IMR-90 (cell line): Measurements from ENCODE around the gene FBRS. TPM values are rescaled to one million over a fixed set of nuclear protein-coding genes. Genes with fewer than 3 reads are reported as not detected.

Source experiments
- ATAC-seq: fragments of 200-7000 bp; cut with Tn5 transposase; 2 replicates; pipeline ENCODE4 v1.9.1; 2020; ENCODE audit warnings: low read depth, mild to moderate bottlenecking, moderate library complexity
- BruUV-seq: library from RNA; stranded (reverse); fragments of 400-500 nt; replicated peaks from 2 replicates; lab custom pipeline; 2021; lab: Mats Ljungman, UMichigan
- CTCF ChIA-PET: fragments of 300-600 bp; formaldehyde crosslinking; extraction: SDS; loops from one replicate; lab custom pipeline; 2021; ENCODE audit warnings: antibody characterized with exemption; lab: Yijun Ruan, JAX
- POLR2A ChIA-PET: fragments of 300-600 bp; sonication (Branson Sonifier 250); formaldehyde crosslinking; loops from one replicate; lab custom pipeline; 2022; ENCODE audit warnings: antibody characterized with exemption; ENCODE audit not compliant: unreplicated experiment; lab: Charles Lee
- DNase-seq: peaks from one replicate; pipeline ENCODE4 v3.0.0; 2013
- H2AFZ ChIP-seq: replicated peaks from 2 replicates; pipeline ENCODE3; 2013; ENCODE audit warnings: low read length, mild to moderate bottlenecking; ENCODE audit not compliant: poor library complexity
- H2AK5ac ChIP-seq: 2 replicates; pipeline ENCODE4 v1.6.1; 2013; ENCODE audit warnings: low read depth, low read length, inconsistent platforms
- H2AK9ac ChIP-seq: replicated peaks from 2 replicates; pipeline ENCODE3; 2013; ENCODE audit warnings: mild to moderate bottlenecking, low read depth, low read length, moderate library complexity; ENCODE audit not compliant: poor library complexity
- H2BK120ac ChIP-seq: 2 replicates; pipeline ENCODE4 v1.6.1; 2013; ENCODE audit warnings: low read depth, low read length, inconsistent platforms
- H2BK15ac ChIP-seq: 3 replicates; pipeline ENCODE4 v1.6.1; 2013; ENCODE audit warnings: low read depth, low read length, inconsistent platforms
- H2BK20ac ChIP-seq: 2 replicates; pipeline ENCODE4 v1.6.1; 2013; ENCODE audit warnings: low read depth, mild to moderate bottlenecking, inconsistent platforms, low read length, moderate library complexity
- H2BK5ac ChIP-seq: 2 replicates; pipeline ENCODE4 v1.6.1; 2013; ENCODE audit warnings: mild to moderate bottlenecking, low read depth, low read length, inconsistent platforms; ENCODE audit not compliant: poor library complexity, severe bottlenecking
- H3K14ac ChIP-seq: replicated peaks from 2 replicates; pipeline ENCODE4 v1.6.1; 2013; ENCODE audit warnings: low read depth, low read length, inconsistent platforms
- H3K18ac ChIP-seq: 2 replicates; pipeline ENCODE4 v1.6.1; 2013; ENCODE audit warnings: low read depth, low read length, control low read depth
- H3K23ac ChIP-seq: 2 replicates; pipeline ENCODE4 v1.6.1; 2013; ENCODE audit warnings: low read depth, low read length, inconsistent platforms
- H3K27ac ChIP-seq: 2 replicates; pipeline ENCODE4 v1.5.1; 2013; ENCODE audit warnings: mild to moderate bottlenecking, control low read depth, low read length; ENCODE audit not compliant: insufficient read depth
- H3K27me3 ChIP-seq: 2 replicates; pipeline ENCODE4 v1.6.1; 2013; ENCODE audit warnings: low read length; ENCODE audit not compliant: control insufficient read depth, insufficient read depth
- H3K36me3 ChIP-seq: 2 replicates; pipeline ENCODE4 v1.6.1; 2013; ENCODE audit warnings: low read length, mixed read lengths; ENCODE audit not compliant: control insufficient read depth, insufficient read depth
- H3K4ac ChIP-seq: 2 replicates; pipeline ENCODE4 v1.6.1; 2013; ENCODE audit warnings: low read depth, low read length, inconsistent platforms
- H3K4me1 ChIP-seq: 2 replicates; pipeline ENCODE4 v1.6.1; 2013; ENCODE audit warnings: low read length, mixed read lengths; ENCODE audit not compliant: control insufficient read depth, insufficient read depth
- H3K4me2 ChIP-seq: 2 replicates; pipeline ENCODE4 v1.6.1; 2013; ENCODE audit warnings: low read depth, mild to moderate bottlenecking, control low read depth, low read length, moderate library complexity
- H3K4me3 ChIP-seq: 2 replicates; pipeline ENCODE4 v1.5.1; 2013; ENCODE audit warnings: low read depth, mild to moderate bottlenecking, control low read depth, low read length, moderate library complexity; ENCODE audit not compliant: insufficient read depth
- H3K56ac ChIP-seq: 2 replicates; pipeline ENCODE4 v1.6.1; 2013; ENCODE audit warnings: low read length, inconsistent platforms; ENCODE audit not compliant: insufficient read depth; ENCODE audit errors: extremely low read depth
- H3K79me1 ChIP-seq, 2 experiments: 2 replicates each; pipeline ENCODE4 v1.6.1; 2013; ENCODE audit warnings: low read length in 2 of 2, inconsistent platforms in 1 of 2, low read depth in 1 of 2
- H3K9ac ChIP-seq: 2 replicates; pipeline ENCODE4 v1.6.1; 2013; ENCODE audit warnings: low read depth, low read length, control low read depth
- H3K9me1 ChIP-seq: 2 replicates; pipeline ENCODE4 v1.6.1; 2013; ENCODE audit warnings: low read length, inconsistent platforms; ENCODE audit not compliant: insufficient read depth
- H3K9me3 ChIP-seq: 2 replicates; pipeline ENCODE4 v1.6.1; 2013; ENCODE audit warnings: low read length; ENCODE audit not compliant: control insufficient read depth, insufficient read depth
- H4K20me1 ChIP-seq: 2 replicates; pipeline ENCODE4 v1.6.1; 2013; ENCODE audit warnings: low read length, inconsistent platforms; ENCODE audit not compliant: insufficient read depth
- H4K5ac ChIP-seq: 2 replicates; pipeline ENCODE4 v1.6.1; 2013; ENCODE audit warnings: mild to moderate bottlenecking, low read depth, low read length, control low read depth
- H4K8ac ChIP-seq, 2 experiments: 2 replicates each; pipeline ENCODE4 v1.6.1; 2013; ENCODE audit warnings: low read depth in 2 of 2, low read length in 2 of 2, control low read depth in 1 of 2, inconsistent platforms in 1 of 2
- H4K91ac ChIP-seq: 2 replicates; pipeline ENCODE4 v1.6.1; 2013; ENCODE audit warnings: low read depth, low read length, inconsistent platforms; ENCODE audit not compliant: insufficient read depth
- CEBPB ChIP-seq: IDR thresholded peaks from 2 replicates; pipeline ENCODE4 v1.6.1; 2012; ENCODE audit warnings: low read depth, low read length, improper control_type of control experiment
- CHD1 ChIP-seq: IDR thresholded peaks from 2 replicates; pipeline ENCODE4 v1.6.1; 2012; ENCODE audit warnings: low read depth, low read length, improper control_type of control experiment
- ELK1 ChIP-seq: fragments of 150-350 bp; IDR thresholded peaks from 2 replicates; pipeline ENCODE4 v1.6.1; 2016; ENCODE audit warnings: low read depth, mild to moderate bottlenecking, low read length, moderate library complexity, borderline replicate concordance
- MAFK ChIP-seq: IDR thresholded peaks from 2 replicates; pipeline ENCODE4 v1.6.1; 2012; ENCODE audit warnings: low read depth, low read length, improper control_type of control experiment
- NFE2L2 ChIP-seq: fragments of 150-350 bp; IDR thresholded peaks from 2 replicates; pipeline ENCODE4 v1.6.1; 2016; ENCODE audit warnings: low read depth, mild to moderate bottlenecking, low read length
- RCOR1 ChIP-seq: IDR thresholded peaks from 2 replicates; pipeline ENCODE4 v1.6.1; 2012; ENCODE audit warnings: mild to moderate bottlenecking, low read length, improper control_type of control experiment; ENCODE audit not compliant: insufficient replicate concordance
- RFX5 ChIP-seq: IDR thresholded peaks from 2 replicates; pipeline ENCODE4 v1.8.0; 2012; ENCODE audit warnings: low read depth, mild to moderate bottlenecking, low read length, moderate library complexity
- SMC3 ChIP-seq: fragments of 150-350 bp; IDR thresholded peaks from 2 replicates; pipeline ENCODE4 v1.6.1; 2016; ENCODE audit warnings: low read depth, mild to moderate bottlenecking, antibody characterized with exemption, low read length, moderate library complexity
- WGBS, 2 experiments: methylation state at CpG; one replicate each; pipeline versions ENCODE4 v1.1.5 to v1.1.7; 2013; ENCODE audit warnings: missing lambda C conversion rate in 2 of 2; ENCODE audit not compliant: insufficient read length in 1 of 2; ENCODE audit errors: extremely low coverage in 2 of 2; 5-methylcytosine and 5-hydroxymethylcytosine counted together
- dilution Hi-C: fragments of 300-500 bp; cut with HindIII; formaldehyde crosslinking; loops from one replicate; pipeline ENCODE4 v1.14.3; 2018; ENCODE audit warnings: low sequenced_read_pairs; ENCODE audit not compliant: unreplicated experiment
- in situ Hi-C: fragments of 300-500 bp; cut with MboI; formaldehyde crosslinking; loops from 3 replicates; pipeline ENCODE4 v1.14.3; 2019; ENCODE audit warnings: low sequenced_read_pairs, inconsistent platforms, mixed read lengths
- intact Hi-C: fragments of 100-400 bp; cut with micrococcal nuclease; formaldehyde crosslinking; loops from 2 replicates; pipeline ENCODE4 v1.10.0; 2022
- polyA plus RNA-seq, 3 experiments: library from polyadenylated mRNA; depleted of rRNA; stranded (reverse); fragments of >200 nt; gene quantifications; 2 replicates each; pipeline ENCODE4 v1.2.3, GENCODE V29; 2012; ENCODE audit warnings: low replicate concordance in 1 of 3
- total RNA-seq: library from RNA; depleted of rRNA; stranded (reverse); fragments of >200 nt; gene quantifications from 2 replicates; pipeline ENCODE4 v1.2.3, GENCODE V29; 2012
- TF ChIP-seq, protein P1 (sequence below): conservative IDR thresholded peaks from 2 replicates; pipeline ENCODE4 v1.5.1; 2012; ENCODE audit warnings: mild to moderate bottlenecking, low read depth, low read length, improper control_type of control experiment

FBRS gene
- total and polyA plus RNA-seq, 2 of the 4 experiments (the other 2 are of a cell fraction), result 2.0 to 22.4 TPM

DNA sequence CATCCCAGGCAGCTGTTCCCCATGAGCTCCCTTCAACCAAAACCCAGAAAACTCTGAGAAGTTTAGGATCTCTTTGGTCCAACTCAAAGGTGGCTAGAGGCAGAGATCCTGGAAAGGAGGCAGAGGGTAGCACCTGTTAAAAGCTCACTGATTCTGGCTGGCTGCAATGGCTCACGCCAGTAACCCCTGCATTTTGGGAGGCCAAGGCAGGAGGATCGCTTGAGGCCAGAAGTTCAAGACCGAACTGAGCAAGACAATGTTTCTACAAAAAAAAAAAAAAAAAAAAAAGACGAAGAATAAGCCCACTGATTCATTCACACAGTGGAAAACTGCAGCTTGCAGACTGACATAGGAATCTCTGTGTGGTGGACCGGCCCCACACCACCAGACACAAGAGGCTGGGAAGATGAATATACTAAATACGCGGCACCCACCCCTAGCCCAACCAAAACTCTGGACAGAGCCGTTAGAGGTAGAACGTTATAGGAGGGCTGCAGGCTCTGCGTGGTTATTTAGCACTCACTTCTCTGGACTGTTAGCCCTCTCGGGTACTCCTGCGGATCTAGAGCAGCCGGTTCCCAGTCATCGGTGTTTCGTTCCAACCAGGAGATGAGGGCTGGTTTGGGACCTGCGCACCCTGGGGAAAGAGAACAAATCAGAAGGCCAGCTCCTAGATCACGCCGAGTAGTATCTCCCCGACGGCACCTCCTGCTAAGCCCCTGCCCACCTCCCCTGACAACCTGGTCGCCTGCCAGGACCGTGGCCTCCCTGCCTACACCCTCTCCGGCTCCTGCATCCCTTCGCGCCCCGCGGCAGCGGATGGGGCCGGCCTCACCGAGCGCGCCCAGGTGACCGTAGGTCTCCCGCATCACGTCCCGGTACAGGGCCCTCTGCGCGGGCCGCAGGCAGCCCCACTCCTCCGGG, 49.0 kb upstream of the FBRS start:
- Histone ChIP-seq H2BK20ac (no peak overlapping the region), H3K14ac (peak overlapping the region; percentile 93), H2BK120ac (0 out of 2 replicates have a peak overlapping the region, but pooled peaks have one; percentile 3), H3K18ac (peak overlapping the region; percentile 68; the same call in 1 of the 2 replicates), H3K27ac (peak overlapping the region; percentile 78), H3K79me1 (peaks cover 11 to 27% of the 10 kb centered on the region in 2 experiments; a peak in 3 of 4 replicates), H3K9me3 (no peaks in the 10 kb centered on the region), H3K9me1 (no peaks in the 10 kb centered on the region), H4K8ac (peak overlapping the region; percentile 93 to 97), H2AK5ac (peak overlapping the region; percentile 58; the same call in 1 of the 2 replicates), H3K4me2 (peak overlapping the region; percentile 84), H4K5ac (peak overlapping the region; percentile 77), H2BK15ac (no peak overlapping the region), H3K9ac (peak overlapping the region; percentile 72), H3K4me1 (no peaks in the 10 kb centered on the region), H3K56ac (peak overlapping the region; percentile 71; the same call in 1 of the 2 replicates), H2AFZ (peak overlapping the region; percentile 96), H2AK9ac (peak overlapping the region; percentile 88), H4K91ac (peak overlapping the region; percentile 86), H3K23ac (peak overlapping the region; percentile 93), H3K4me3 (peak overlapping the region; percentile 73), H3K36me3 (peaks cover 18% of the 10 kb centered on the region), H3K4ac (peak overlapping the region; percentile 81), H2BK5ac (peak overlapping the region; percentile 63), H3K27me3 (no peaks in the 10 kb centered on the region), H4K20me1 (no peaks in the 10 kb centered on the region)
- no peak for TF ChIP-seq CHD1
- TF ChIP-seq SMC3, result no peak
- TF ChIP-seq RFX5, result no peak
- TF ChIP-seq, protein P1, sequence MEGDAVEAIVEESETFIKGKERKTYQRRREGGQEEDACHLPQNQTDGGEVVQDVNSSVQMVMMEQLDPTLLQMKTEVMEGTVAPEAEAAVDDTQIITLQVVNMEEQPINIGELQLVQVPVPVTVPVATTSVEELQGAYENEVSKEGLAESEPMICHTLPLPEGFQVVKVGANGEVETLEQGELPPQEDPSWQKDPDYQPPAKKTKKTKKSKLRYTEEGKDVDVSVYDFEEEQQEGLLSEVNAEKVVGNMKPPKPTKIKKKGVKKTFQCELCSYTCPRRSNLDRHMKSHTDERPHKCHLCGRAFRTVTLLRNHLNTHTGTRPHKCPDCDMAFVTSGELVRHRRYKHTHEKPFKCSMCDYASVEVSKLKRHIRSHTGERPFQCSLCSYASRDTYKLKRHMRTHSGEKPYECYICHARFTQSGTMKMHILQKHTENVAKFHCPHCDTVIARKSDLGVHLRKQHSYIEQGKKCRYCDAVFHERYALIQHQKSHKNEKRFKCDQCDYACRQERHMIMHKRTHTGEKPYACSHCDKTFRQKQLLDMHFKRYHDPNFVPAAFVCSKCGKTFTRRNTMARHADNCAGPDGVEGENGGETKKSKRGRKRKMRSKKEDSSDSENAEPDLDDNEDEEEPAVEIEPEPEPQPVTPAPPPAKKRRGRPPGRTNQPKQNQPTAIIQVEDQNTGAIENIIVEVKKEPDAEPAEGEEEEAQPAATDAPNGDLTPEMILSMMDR, result no peak
- TF ChIP-seq MAFK, result no peak
- no peak for TF ChIP-seq ELK1
- TF ChIP-seq RCOR1, result no peak
- no peak for TF ChIP-seq NFE2L2
- TF ChIP-seq CEBPB, result no peak
- in situ Hi-C loops, result no loop called here
- CTCF ChIA-PET, result interaction anchor here (1.0 to 1.4 kb wide), 2 partner anchors 11 to 39 kb away, joined by 3 to 4 read pairs; no protein-coding TSS in a partner anchor
- dilution Hi-C loops, result no loop called here
- intact Hi-C loops, result no loop called here
- peak; percentile 23 for DNase-seq
- peak; percentile 61 for ATAC-seq
- WGBS, 2 experiments, result 10% methylated on average over 24 of the region's 40 CpGs; no CpG with 5 or more reads in 1 of the 2 experiments
- POLR2A ChIA-PET, result no interaction called here
- no TSS peak for BruUV-seq
